ENCODE results near the gene GET4.

DNA sequence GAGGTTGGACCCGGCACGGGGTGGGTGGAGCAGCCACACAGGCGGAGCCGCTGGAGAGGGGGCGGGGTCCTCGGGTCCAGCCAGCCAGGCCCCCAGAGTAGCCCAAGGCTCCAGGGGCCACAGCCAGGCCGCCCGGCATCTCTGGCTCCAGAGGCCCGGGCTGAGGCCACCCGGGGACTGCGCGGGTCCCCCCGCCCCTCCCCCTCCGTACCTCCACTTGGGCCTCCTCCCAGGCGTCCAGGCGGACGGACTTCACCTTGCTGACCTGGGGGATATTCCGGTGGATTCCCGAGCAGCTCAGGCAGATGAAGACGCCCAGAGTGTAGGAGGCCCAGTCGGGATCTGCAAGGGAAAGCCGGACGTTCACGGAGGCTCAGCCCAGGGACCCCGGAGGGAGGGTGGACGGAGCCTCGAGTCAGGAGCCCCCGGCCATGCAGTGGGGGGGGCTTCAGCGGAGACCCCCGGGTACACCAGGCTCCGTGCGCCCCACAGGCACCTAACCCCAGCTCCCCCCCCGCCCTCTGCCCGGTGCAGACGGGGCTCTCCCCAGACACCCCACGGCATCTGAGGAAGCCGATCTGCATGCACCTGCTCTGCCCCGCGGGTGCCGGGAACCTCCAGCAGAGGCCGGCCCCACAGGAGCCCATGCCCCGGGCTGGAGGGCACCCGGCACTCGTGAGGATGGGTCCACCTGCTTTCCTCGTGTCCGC is 59.0 kb downstream of the GET4 start:
- TF ChIP-seq, protein P1, sequence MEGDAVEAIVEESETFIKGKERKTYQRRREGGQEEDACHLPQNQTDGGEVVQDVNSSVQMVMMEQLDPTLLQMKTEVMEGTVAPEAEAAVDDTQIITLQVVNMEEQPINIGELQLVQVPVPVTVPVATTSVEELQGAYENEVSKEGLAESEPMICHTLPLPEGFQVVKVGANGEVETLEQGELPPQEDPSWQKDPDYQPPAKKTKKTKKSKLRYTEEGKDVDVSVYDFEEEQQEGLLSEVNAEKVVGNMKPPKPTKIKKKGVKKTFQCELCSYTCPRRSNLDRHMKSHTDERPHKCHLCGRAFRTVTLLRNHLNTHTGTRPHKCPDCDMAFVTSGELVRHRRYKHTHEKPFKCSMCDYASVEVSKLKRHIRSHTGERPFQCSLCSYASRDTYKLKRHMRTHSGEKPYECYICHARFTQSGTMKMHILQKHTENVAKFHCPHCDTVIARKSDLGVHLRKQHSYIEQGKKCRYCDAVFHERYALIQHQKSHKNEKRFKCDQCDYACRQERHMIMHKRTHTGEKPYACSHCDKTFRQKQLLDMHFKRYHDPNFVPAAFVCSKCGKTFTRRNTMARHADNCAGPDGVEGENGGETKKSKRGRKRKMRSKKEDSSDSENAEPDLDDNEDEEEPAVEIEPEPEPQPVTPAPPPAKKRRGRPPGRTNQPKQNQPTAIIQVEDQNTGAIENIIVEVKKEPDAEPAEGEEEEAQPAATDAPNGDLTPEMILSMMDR (IDR thresholded peaks at IDR 0.05), result no peak
- TF ChIP-seq POLR2A (IDR thresholded peaks at IDR 0.05), result no peak
